ENCODE data around the gene MYO18A.
"Not testable (repeated sequence)": the region's sequence is repeated elsewhere in the genome, so short reads cannot be mapped to it uniquely, and the experiment has no call there.

MYO18A gene

GRCh38 chr17:29088782-29089181, 91.4 kb downstream of the MYO18A start:
- not testable (repeated sequence) for H3K14ac ChIP-seq (ENCODE audit: low read length); H2AFZ ChIP-seq (ENCODE audit: low read length); H3K4me2 ChIP-seq (ENCODE audit: insufficient read depth, low read length, poor library complexity, severe bottlenecking); H3K18ac ChIP-seq (ENCODE audit: low read length); H2BK15ac ChIP-seq (ENCODE audit: low read length); H3K4me3 ChIP-seq (ENCODE audit: low read length in 2 of 2); H3K9ac ChIP-seq (ENCODE audit: low read depth, low read length, poor library complexity); H2BK120ac ChIP-seq (ENCODE audit: low read depth, low read length); DNase-seq (ENCODE audit: low spot score); H2BK5ac ChIP-seq (ENCODE audit: low read length); H3K79me1 ChIP-seq (ENCODE audit: low read depth, low read length); H3K9me3 ChIP-seq (replicated peaks in 1 of 2; ENCODE audit: control insufficient read depth in 2 of 2, insufficient read depth in 1 of 2, low read depth in 1 of 2, low read length in 2 of 2); H2BK12ac ChIP-seq (ENCODE audit: low read length); H3K23ac ChIP-seq (ENCODE audit: low read depth, low read length, poor library complexity); H4K91ac ChIP-seq (ENCODE audit: low read depth, low read length, poor library complexity); H3K4ac ChIP-seq (ENCODE audit: low read length); H2AK5ac ChIP-seq (ENCODE audit: low read depth, low read length); H3K27me3 ChIP-seq (ENCODE audit: control insufficient read depth in 3 of 3, insufficient read depth in 3 of 3, low read depth in 1 of 3, low read length in 3 of 3); H3K27ac ChIP-seq (replicated peaks; ENCODE audit: low read length); H4K8ac ChIP-seq (ENCODE audit: low read depth, low read length)
- no CpG with 5 or more reads among the region's 3 CpGs for WGBS, 2 donors (ENCODE audit: extremely low coverage in 2 of 2, insufficient read length in 2 of 2, insufficient replicate concordance in 1 of 2)
- Histone ChIP-seq H3K4me1 (ENCODE audit: control insufficient read depth in 2 of 2, insufficient read depth in 1 of 2, low read depth in 1 of 2, low read length in 2 of 2) (peaks cover 21 to 23% of the 10 kb centered on the region in 2 donors), H3K36me3 (replicated peaks in 1 of 2; ENCODE audit: control insufficient read depth in 2 of 2, insufficient read depth in 2 of 2, low read length in 2 of 2) (peaks cover 24 to 66% of the 10 kb centered on the region in 2 donors)

DNA sequence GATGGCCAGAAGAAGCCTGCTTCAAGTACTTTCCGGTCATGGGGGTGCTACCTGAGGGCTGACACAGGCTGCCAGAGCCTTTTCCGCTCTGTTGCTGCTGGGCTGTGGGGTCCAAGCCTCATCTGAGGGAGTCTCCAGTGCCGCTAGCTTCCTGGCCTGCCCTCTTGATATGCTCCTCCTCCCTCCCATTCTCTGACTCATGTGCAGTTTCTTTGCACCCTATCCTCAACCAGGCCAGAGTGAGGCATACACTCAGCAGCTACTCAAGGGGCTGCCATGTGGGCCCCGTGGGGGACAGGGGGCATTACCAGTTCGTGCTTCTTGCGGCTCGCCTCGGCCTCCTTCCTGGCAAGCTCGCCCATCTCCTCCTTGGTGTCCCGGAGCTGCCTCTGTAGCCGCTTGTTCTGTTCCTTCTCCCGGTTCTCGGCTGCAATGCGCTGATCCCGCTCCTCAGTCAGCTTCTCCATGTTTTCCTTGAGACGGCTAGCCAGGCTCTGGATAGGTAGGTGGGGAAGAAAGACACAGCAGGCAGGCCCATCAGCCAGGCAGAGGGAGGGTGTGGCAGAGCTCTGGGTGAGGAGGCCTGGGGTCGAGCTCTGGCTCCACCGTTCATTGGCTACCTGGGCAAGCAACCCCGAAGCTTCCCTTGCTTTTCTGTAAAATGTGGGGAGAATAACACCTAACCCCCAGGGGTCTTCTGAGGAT, 93.4 kb downstream of the MYO18A start:
- Histone ChIP-seq H3K14ac (ENCODE audit: low read length) (no peak overlapping the region), H3K27me3 (ENCODE audit: control insufficient read depth in 3 of 3, insufficient read depth in 3 of 3, low read depth in 1 of 3, low read length in 3 of 3) (no peaks in the 10 kb centered on the region), H3K9me3 (replicated peaks in 1 of 2; ENCODE audit: control insufficient read depth in 2 of 2, insufficient read depth in 1 of 2, low read depth in 1 of 2, low read length in 2 of 2) (no peaks in the 10 kb centered on the region), H3K4me2 (ENCODE audit: insufficient read depth, low read length, poor library complexity, severe bottlenecking) (no peak overlapping the region), H4K91ac (ENCODE audit: low read depth, low read length, poor library complexity) (peak overlapping the region; percentile 22), H3K4ac (ENCODE audit: low read length) (no peak overlapping the region), H3K36me3 (replicated peaks in 1 of 2; ENCODE audit: control insufficient read depth in 2 of 2, insufficient read depth in 2 of 2, low read length in 2 of 2) (peaks cover 19 to 53% of the 10 kb centered on the region in 2 donors), H3K23ac (ENCODE audit: low read depth, low read length, poor library complexity) (no peak overlapping the region), H3K9ac (ENCODE audit: low read depth, low read length, poor library complexity) (peak overlapping the region; percentile 24), H3K18ac (ENCODE audit: low read length) (peak overlapping the region; percentile 75), H2BK5ac (ENCODE audit: low read length) (no peak overlapping the region), H3K4me1 (ENCODE audit: control insufficient read depth in 2 of 2, insufficient read depth in 1 of 2, low read depth in 1 of 2, low read length in 2 of 2) (peaks cover 19 to 21% of the 10 kb centered on the region in 2 donors), H2AFZ (ENCODE audit: low read length) (no peak overlapping the region), H2BK12ac (ENCODE audit: low read length) (no peak overlapping the region), H2BK15ac (ENCODE audit: low read length) (peak overlapping the region; percentile 24), H2AK5ac (ENCODE audit: low read depth, low read length) (peak overlapping the region; percentile 32), H3K4me3 (ENCODE audit: low read length in 2 of 2) (no peak overlapping the region), H4K8ac (ENCODE audit: low read depth, low read length) (no peak overlapping the region), H3K79me1 (ENCODE audit: low read depth, low read length) (no peaks in the 10 kb centered on the region), H2BK120ac (ENCODE audit: low read depth, low read length) (no peak overlapping the region), H3K27ac (replicated peaks; ENCODE audit: low read length) (no peak overlapping the region)
- no CpG with 5 or more reads among the region's 19 CpGs for WGBS, 2 donors (ENCODE audit: extremely low coverage in 2 of 2, insufficient read length in 2 of 2, insufficient replicate concordance in 1 of 2)
- no peak for DNase-seq (ENCODE audit: low spot score)

- no peak overlapping the region for H4K8ac ChIP-seq (ENCODE audit: low read depth, low read length)
- no peak overlapping the region for H2BK5ac ChIP-seq (ENCODE audit: low read length)
- peaks cover 6 to 14% of the 10 kb centered on the region in 2 donors for H3K4me1 ChIP-seq (ENCODE audit: control insufficient read depth in 2 of 2, insufficient read depth in 1 of 2, low read depth in 1 of 2, low read length in 2 of 2)
- no peak overlapping the region for H3K27ac ChIP-seq (replicated peaks; ENCODE audit: low read length)
- no peak overlapping the region for H3K9ac ChIP-seq (ENCODE audit: low read depth, low read length, poor library complexity)
- H3K4me3 ChIP-seq (ENCODE audit: low read length in 2 of 2): no peak overlapping the region
- H3K23ac ChIP-seq (ENCODE audit: low read depth, low read length, poor library complexity): no peak overlapping the region
- peak overlapping the region; percentile 84 for H3K18ac ChIP-seq (ENCODE audit: low read length)
- peak overlapping the region; percentile 1 for H3K14ac ChIP-seq (ENCODE audit: low read length)
- H3K27me3 ChIP-seq (ENCODE audit: control insufficient read depth in 3 of 3, insufficient read depth in 3 of 3, low read depth in 1 of 3, low read length in 3 of 3): no peaks in the 10 kb centered on the region
- no peak overlapping the region for H2BK15ac ChIP-seq (ENCODE audit: low read length)
- no peaks in the 10 kb centered on the region for H3K79me1 ChIP-seq (ENCODE audit: low read depth, low read length)
- no peak overlapping the region for H2BK12ac ChIP-seq (ENCODE audit: low read length)
- no CpG with 5 or more reads among the region's 12 CpGs for WGBS, 2 donors (ENCODE audit: extremely low coverage in 2 of 2, insufficient read length in 2 of 2, insufficient replicate concordance in 1 of 2)
- DNase-seq (ENCODE audit: low spot score): no peak
- H2BK120ac ChIP-seq (ENCODE audit: low read depth, low read length): no peak overlapping the region
- H2AK5ac ChIP-seq (ENCODE audit: low read depth, low read length): peak overlapping the region; percentile 8
- H3K36me3 ChIP-seq (replicated peaks in 1 of 2; ENCODE audit: control insufficient read depth in 2 of 2, insufficient read depth in 2 of 2, low read length in 2 of 2): peaks cover 21 to 57% of the 10 kb centered on the region in 2 donors
- no peak overlapping the region for H3K4me2 ChIP-seq (ENCODE audit: insufficient read depth, low read length, poor library complexity, severe bottlenecking)
- no peak overlapping the region for H4K91ac ChIP-seq (ENCODE audit: low read depth, low read length, poor library complexity)
- no peaks in the 10 kb centered on the region for H3K9me3 ChIP-seq (replicated peaks in 1 of 2; ENCODE audit: control insufficient read depth in 2 of 2, insufficient read depth in 1 of 2, low read depth in 1 of 2, low read length in 2 of 2)
- H2AFZ ChIP-seq (ENCODE audit: low read length): no peak overlapping the region
- no peak overlapping the region for H3K4ac ChIP-seq (ENCODE audit: low read length)
Observed at GRCh38 chr17:29085223-29085622, 95.0 kb downstream of the MYO18A start.

GRCh38 chr17:29084541-29085146, 95.6 kb downstream of the MYO18A start:
- H3K27ac ChIP-seq (replicated peaks; ENCODE audit: low read length): no peak overlapping the region
- H3K79me1 ChIP-seq (ENCODE audit: low read depth, low read length): no peaks in the 10 kb centered on the region
- H3K23ac ChIP-seq (ENCODE audit: low read depth, low read length, poor library complexity): no peak overlapping the region
- DNase-seq (ENCODE audit: low spot score): no peak
- WGBS, 2 donors (ENCODE audit: extremely low coverage in 2 of 2, insufficient read length in 2 of 2, insufficient replicate concordance in 1 of 2): no CpG with 5 or more reads among the region's 21 CpGs
- H2BK120ac ChIP-seq (ENCODE audit: low read depth, low read length): no peak overlapping the region
- peaks cover 21 to 57% of the 10 kb centered on the region in 2 donors for H3K36me3 ChIP-seq (replicated peaks in 1 of 2; ENCODE audit: control insufficient read depth in 2 of 2, insufficient read depth in 2 of 2, low read length in 2 of 2)
- no peak overlapping the region for H3K4ac ChIP-seq (ENCODE audit: low read length)
- no peak overlapping the region for H3K4me2 ChIP-seq (ENCODE audit: insufficient read depth, low read length, poor library complexity, severe bottlenecking)
- H3K4me1 ChIP-seq (ENCODE audit: control insufficient read depth in 2 of 2, insufficient read depth in 1 of 2, low read depth in 1 of 2, low read length in 2 of 2): peaks cover 6 to 14% of the 10 kb centered on the region in 2 donors
- H2AK5ac ChIP-seq (ENCODE audit: low read depth, low read length): peak overlapping the region; percentile 50
- H3K18ac ChIP-seq (ENCODE audit: low read length): peak overlapping the region; percentile 11
- no peaks in the 10 kb centered on the region for H3K9me3 ChIP-seq (replicated peaks in 1 of 2; ENCODE audit: control insufficient read depth in 2 of 2, insufficient read depth in 1 of 2, low read depth in 1 of 2, low read length in 2 of 2)
- no peak overlapping the region for H4K8ac ChIP-seq (ENCODE audit: low read depth, low read length)
- H3K14ac ChIP-seq (ENCODE audit: low read length): peak overlapping the region; percentile 79
- H2BK15ac ChIP-seq (ENCODE audit: low read length): no peak overlapping the region
- no peak overlapping the region for H4K91ac ChIP-seq (ENCODE audit: low read depth, low read length, poor library complexity)
- H3K4me3 ChIP-seq (ENCODE audit: low read length in 2 of 2): no peak overlapping the region
- no peak overlapping the region for H2BK5ac ChIP-seq (ENCODE audit: low read length)
- H3K9ac ChIP-seq (ENCODE audit: low read depth, low read length, poor library complexity): no peak overlapping the region
- no peak overlapping the region for H2AFZ ChIP-seq (ENCODE audit: low read length)
- H2BK12ac ChIP-seq (ENCODE audit: low read length): no peak overlapping the region
- no peaks in the 10 kb centered on the region for H3K27me3 ChIP-seq (ENCODE audit: control insufficient read depth in 3 of 3, insufficient read depth in 3 of 3, low read depth in 1 of 3, low read length in 3 of 3)

Measured in neuronal stem cell (in vitro differentiated cells).